OCI-LY3 (cell line): Measurements from ENCODE around the gene CYP1A2.

Source experiments
- CTCF ChIP-seq: fragments of 200-600, 300-600 bp; sonication (generic); IDR thresholded peaks from 2 replicates; pipeline ENCODE4 v1.5.1; 2014; ENCODE audit warnings: antibody characterized with exemption, low read length, low read depth
- EZH2phosphoT487 ChIP-seq: fragments of 200-600 bp; shearing (Covaris generic); IDR thresholded peaks from 2 replicates; pipeline ENCODE4 v1.6.1; 2018; ENCODE audit warnings: antibody characterized with exemption, mixed run types, low read depth

DNA sequence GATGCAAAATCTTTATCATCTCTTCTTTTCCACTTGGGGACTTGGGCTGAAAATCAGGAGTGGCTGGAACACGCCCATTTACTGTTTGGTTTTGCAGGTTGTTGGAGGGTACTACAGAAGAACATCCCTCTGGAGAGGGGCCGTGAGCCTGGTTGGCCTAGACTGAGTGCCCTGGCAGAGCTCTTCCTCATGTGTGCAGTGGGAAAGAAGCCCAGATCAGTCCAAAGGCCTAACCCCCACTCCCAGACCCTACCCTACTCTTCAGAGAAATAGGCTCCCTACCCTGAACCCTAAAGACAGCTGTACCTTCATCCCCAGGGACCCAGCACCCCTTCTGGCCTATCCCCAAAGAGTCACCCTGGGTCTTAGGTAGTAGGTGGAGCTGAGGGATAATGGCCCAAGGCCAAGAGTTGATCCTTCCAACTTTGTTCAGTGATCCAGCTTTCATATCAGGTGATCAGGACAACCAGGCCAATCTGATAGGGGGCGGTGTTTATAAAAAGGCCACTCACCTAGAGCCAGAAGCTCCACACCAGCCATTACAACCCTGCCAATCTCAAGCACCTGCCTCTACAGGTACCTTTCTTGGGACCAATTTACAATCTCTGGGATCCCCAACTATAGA, at the start of gene CYP1A2:
- TF ChIP-seq CTCF (no peak), EZH2phosphoT487 (no peak)
